ENCODE results near the gene KLF2. TPM values are rescaled to one million over a fixed set of nuclear protein-coding genes. Genes with fewer than 3 reads are reported as not detected.

Gene KLF2
- total RNA-seq, 1 donor from 2014 or later: 44.7 TPM

GRCh38 chr19:16285769-16286498 is 38.7 kb upstream of the KLF2 start:
- H3K4me3 Mint-ChIP-seq (ENCODE audit: unreplicated experiment): peak overlapping the region; percentile 5
- DNase-seq (ENCODE audit: low spot score): no peak
- TF ChIP-seq, protein P1, sequence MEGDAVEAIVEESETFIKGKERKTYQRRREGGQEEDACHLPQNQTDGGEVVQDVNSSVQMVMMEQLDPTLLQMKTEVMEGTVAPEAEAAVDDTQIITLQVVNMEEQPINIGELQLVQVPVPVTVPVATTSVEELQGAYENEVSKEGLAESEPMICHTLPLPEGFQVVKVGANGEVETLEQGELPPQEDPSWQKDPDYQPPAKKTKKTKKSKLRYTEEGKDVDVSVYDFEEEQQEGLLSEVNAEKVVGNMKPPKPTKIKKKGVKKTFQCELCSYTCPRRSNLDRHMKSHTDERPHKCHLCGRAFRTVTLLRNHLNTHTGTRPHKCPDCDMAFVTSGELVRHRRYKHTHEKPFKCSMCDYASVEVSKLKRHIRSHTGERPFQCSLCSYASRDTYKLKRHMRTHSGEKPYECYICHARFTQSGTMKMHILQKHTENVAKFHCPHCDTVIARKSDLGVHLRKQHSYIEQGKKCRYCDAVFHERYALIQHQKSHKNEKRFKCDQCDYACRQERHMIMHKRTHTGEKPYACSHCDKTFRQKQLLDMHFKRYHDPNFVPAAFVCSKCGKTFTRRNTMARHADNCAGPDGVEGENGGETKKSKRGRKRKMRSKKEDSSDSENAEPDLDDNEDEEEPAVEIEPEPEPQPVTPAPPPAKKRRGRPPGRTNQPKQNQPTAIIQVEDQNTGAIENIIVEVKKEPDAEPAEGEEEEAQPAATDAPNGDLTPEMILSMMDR (IDR thresholded peaks at IDR 0.05): no peak
- H3K36me3 Mint-ChIP-seq (ENCODE audit: low read depth): no peaks in the 10 kb centered on the region
- H3K27ac Mint-ChIP-seq (ENCODE audit: unreplicated experiment): peak overlapping the region; percentile 68
- peaks cover 15% of the 10 kb centered on the region for H3K27me3 Mint-ChIP-seq (ENCODE audit: low read depth)
- peaks cover 20% of the 10 kb centered on the region for H3K4me1 Mint-ChIP-seq (ENCODE audit: low read depth)
- H3K9me3 Mint-ChIP-seq (ENCODE audit: low read depth): no peaks in the 10 kb centered on the region

DNA sequence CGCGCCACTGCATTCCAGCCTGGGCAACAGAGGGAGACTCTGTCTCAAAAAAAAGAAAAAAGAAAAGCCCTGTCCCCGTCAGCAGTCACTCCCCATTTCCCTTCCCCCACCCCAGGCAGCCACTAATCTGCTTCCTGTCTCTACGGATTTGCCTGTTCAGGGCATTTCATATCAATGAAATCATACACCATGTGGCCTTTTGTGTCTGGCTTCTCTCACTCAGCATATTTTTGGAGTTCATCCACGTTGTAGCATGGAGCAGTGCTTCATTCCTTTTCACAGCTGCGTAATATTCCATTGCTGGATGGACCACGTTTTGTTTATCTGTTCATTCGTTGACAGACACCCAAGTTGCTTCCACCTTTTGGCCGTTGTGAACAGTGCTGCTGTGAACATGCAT is 36.1 kb upstream of the KLF2 start:
- Mint-ChIP-seq H3K27me3 (ENCODE audit: low read depth) (peaks cover 15% of the 10 kb centered on the region), H3K9me3 (ENCODE audit: low read depth) (no peaks in the 10 kb centered on the region), H3K27ac (ENCODE audit: unreplicated experiment) (no peak overlapping the region), H3K36me3 (ENCODE audit: low read depth) (no peaks in the 10 kb centered on the region), H3K4me3 (ENCODE audit: unreplicated experiment) (no peak overlapping the region), H3K4me1 (ENCODE audit: low read depth) (peaks cover 21% of the 10 kb centered on the region)
- TF ChIP-seq, protein P1 (IDR thresholded peaks at IDR 0.05): no peak
- DNase-seq (ENCODE audit: low spot score): no peak

DNA sequence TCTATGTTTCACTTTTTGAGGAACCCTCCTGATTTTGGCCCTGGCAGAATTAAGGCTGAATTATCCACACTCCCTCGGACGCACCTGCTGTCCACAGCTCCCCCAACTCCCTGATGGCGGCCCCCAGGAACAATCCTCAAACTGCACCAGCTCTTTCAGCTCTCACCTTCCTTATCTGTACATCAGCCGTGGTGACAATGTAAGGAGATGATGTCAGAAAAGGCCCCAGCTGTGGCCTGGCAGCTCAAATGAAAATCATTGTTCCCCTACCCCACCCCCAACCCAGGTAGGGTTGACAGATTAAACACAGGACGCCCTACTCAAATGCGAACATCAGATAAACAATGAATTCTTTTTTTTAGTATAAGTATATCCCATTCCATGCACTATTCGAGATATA is 35.0 kb upstream of the KLF2 start:
- no peaks in the 10 kb centered on the region for H3K36me3 Mint-ChIP-seq (ENCODE audit: low read depth)
- TF ChIP-seq, protein P1 (IDR thresholded peaks at IDR 0.05): no peak
- H3K4me1 Mint-ChIP-seq (ENCODE audit: low read depth): peaks cover 28% of the 10 kb centered on the region
- no peak overlapping the region for H3K4me3 Mint-ChIP-seq (ENCODE audit: unreplicated experiment)
- DNase-seq (ENCODE audit: low spot score): no peak
- peaks cover 15% of the 10 kb centered on the region for H3K27me3 Mint-ChIP-seq (ENCODE audit: low read depth)
- H3K27ac Mint-ChIP-seq (ENCODE audit: unreplicated experiment): no peak overlapping the region
- H3K9me3 Mint-ChIP-seq (ENCODE audit: low read depth): no peaks in the 10 kb centered on the region

DNA sequence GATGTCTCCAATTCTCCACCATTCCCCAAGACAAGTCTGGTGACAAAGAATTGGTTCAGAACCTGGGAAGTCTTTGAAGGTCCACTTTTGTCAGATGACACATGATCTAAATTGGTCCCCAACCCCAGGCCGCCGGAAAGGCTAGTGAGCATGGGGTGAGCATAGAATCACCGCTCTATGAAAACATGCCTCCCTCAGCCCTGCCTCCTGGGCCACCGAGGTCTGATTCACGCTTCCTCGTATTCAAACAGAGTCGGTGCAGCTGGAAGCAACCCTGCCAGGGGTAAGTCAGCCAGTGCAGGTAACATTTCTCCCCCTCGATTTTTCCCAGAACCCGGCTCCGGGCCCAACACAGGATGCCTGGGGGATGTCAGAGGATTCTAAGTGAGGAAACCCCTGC is 33.9 kb upstream of the KLF2 start:
- Mint-ChIP-seq H3K4me3 (ENCODE audit: unreplicated experiment) (no peak overlapping the region), H3K9me3 (ENCODE audit: low read depth) (no peaks in the 10 kb centered on the region), H3K36me3 (ENCODE audit: low read depth) (no peaks in the 10 kb centered on the region), H3K27me3 (ENCODE audit: low read depth) (peaks cover 11% of the 10 kb centered on the region), H3K27ac (ENCODE audit: unreplicated experiment) (no peak overlapping the region), H3K4me1 (ENCODE audit: low read depth) (peaks cover 27% of the 10 kb centered on the region)
- no peak for DNase-seq (ENCODE audit: low spot score)
- TF ChIP-seq, protein P1 (IDR thresholded peaks at IDR 0.05): no peak

DNA sequence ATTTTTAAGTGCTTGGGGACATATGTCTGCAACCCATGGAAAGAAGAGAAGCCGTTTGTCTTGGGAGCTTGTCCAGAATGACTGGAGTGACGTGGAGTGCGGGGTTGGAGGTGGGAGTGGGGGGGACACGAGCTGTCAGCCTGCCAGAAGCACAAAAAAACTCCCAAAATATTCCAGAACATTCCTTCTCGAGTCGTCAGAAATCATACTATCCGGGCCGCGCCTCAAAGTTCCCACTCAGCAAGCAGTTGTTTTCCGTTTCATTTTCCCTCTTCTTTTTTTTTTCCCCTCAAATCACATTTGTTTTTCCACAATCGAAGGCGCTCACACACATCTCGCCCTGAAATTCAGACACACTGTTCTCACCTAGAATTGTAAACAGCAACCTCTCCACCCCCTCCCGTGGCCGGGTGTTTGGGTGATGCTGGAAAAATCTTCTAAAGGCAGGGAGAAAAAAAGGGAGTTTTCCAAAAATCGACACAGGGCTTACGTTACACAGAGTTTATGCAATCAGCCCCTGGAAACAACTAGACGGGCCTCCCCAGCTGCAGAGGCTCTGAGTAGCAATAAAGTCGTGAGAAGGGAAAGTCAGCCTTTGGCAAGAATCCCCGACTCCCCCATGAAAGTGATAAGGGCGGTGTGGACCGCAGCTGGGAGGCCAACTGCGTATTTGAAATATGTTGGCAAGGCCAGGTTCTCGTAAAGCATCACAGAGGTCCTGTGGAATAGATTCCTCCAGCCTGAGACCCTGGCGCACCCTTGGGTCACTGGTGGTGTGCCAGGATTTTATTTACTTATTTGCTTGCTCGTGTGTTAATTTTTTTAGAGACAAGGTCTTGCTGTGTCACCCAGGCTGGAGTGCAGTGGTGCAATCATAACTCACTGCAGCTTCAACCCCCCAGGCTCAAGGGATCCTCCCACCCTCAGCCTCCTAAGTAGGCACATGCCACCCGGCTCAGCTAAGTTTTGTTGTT is 31.2 kb upstream of the KLF2 start:
- no peak for DNase-seq (ENCODE audit: low spot score)
- Mint-ChIP-seq H3K9me3 (ENCODE audit: low read depth) (no peaks in the 10 kb centered on the region), H3K36me3 (ENCODE audit: low read depth) (no peaks in the 10 kb centered on the region), H3K27me3 (ENCODE audit: low read depth) (peaks cover 2% of the 10 kb centered on the region), H3K4me1 (ENCODE audit: low read depth) (peaks cover 22% of the 10 kb centered on the region), H3K4me3 (ENCODE audit: unreplicated experiment) (peak overlapping the region; percentile 60), H3K27ac (ENCODE audit: unreplicated experiment) (peak overlapping the region; percentile 99)
- TF ChIP-seq, protein P1 (IDR thresholded peaks at IDR 0.05): no peak
